ENCODE results near the gene PAPLN. TPM values are rescaled to one million over a fixed set of nuclear protein-coding genes. Genes with fewer than 3 reads are reported as not detected.

Gene PAPLN
- total and polyA plus RNA-seq, 2 of the 13 experiments (the other 11 are each of a cell fraction or from before 2014, with no cell fraction given) = not detected

GRCh38 chr14:73265721-73266046, 28.4 kb downstream of the PAPLN start:
- no peak for ATAC-seq
- no peak for FAIRE-seq
- BruUV-seq (replicated peaks) = no TSS peak
- H3K4me3 ChIP-seq (replicated peaks in 1 of 3; ENCODE audit: insufficient read depth in 1 of 3, low read depth in 2 of 3, low read length in 3 of 3) = no peak overlapping the region
- H3K9me3 ChIP-seq (ENCODE audit: low read length) = no peaks in the 10 kb centered on the region
- H3K9ac ChIP-seq (ENCODE audit: insufficient read depth, low read depth, low read length) = no peak overlapping the region
- H2AFZ ChIP-seq (ENCODE audit: low read length) = no peak overlapping the region
- DNase-seq (ENCODE audit: low spot score) = no peak
- ChIA-PET CTCF (ENCODE audit: low intra/inter-chr PET ratio, low total read pairs) (no interaction called here), POLR2A (no interaction called here)
- no peaks in the 10 kb centered on the region for H3K79me2 ChIP-seq (ENCODE audit: insufficient read depth, low read length)
- H3K36me3 ChIP-seq (replicated peaks in 1 of 2; ENCODE audit: control insufficient read depth in 1 of 2, insufficient read depth in 2 of 2, low read length in 2 of 2) = no peaks in the 10 kb centered on the region
- 85% methylated on average over 3 of the region's 3 CpGs for WGBS (ENCODE audit: low lambda C conversion rate)
- no peak overlapping the region for H3K4me2 ChIP-seq (ENCODE audit: low read depth, low read length)
- no peaks in the 10 kb centered on the region for H4K20me1 ChIP-seq (ENCODE audit: insufficient read depth, low read length)
- intact Hi-C loops (cut with micrococcal nuclease; ENCODE audit: unreplicated experiment) (no loop called here), in situ Hi-C loops (cut with HindIII; ENCODE audit: extremely low pct_ligation_motif_present, low pct_unique_long_range_greater_than_20kb) (loop anchor here (5.0 kb wide), 1 partner anchor 33 kb away; no protein-coding TSS in a partner anchor)
- H3K4me1 ChIP-seq (ENCODE audit: insufficient read depth, low read length) = peaks cover 43% of the 10 kb centered on the region
- peaks cover 2 to 30% of the 10 kb centered on the region in 2 experiments; a peak in 3 of 5 replicates for H3K27me3 ChIP-seq (ENCODE audit: control insufficient read depth in 1 of 2, insufficient read depth in 2 of 2, low read length in 2 of 2)
- TF ChIP-seq ZNF24 (IDR thresholded peaks at IDR 0.05) = no peak
- peak; percentile 43; the same call in 1 of the 2 replicates for TF ChIP-seq USF2 (IDR thresholded peaks at IDR 0.05; ENCODE audit: low read depth, low read length)
- no peak for TF ChIP-seq USF2 (CRISPR knock-in tag; IDR thresholded peaks at IDR 0.05; ENCODE audit: borderline replicate concordance)
- TF ChIP-seq RFX1 (IDR thresholded peaks at IDR 0.05) = no peak
- TF ChIP-seq RAD51 (IDR thresholded peaks at IDR 0.05; ENCODE audit: borderline replicate concordance) = peak; percentile 64
- H3K27ac ChIP-seq (ENCODE audit: extremely low read length, insufficient read depth, low read length) = no peak overlapping the region

- no peaks in the 10 kb centered on the region for H3K9me3 ChIP-seq (ENCODE audit: low read length)
- no peak overlapping the region for H3K4me2 ChIP-seq (ENCODE audit: low read depth, low read length)
- intact Hi-C loops (cut with micrococcal nuclease; ENCODE audit: unreplicated experiment) = no loop called here
- H2AFZ ChIP-seq (ENCODE audit: low read length) = no peak overlapping the region
- ATAC-seq (no peak), FAIRE-seq (no peak), DNase-seq (ENCODE audit: low spot score) (no peak)
- 46% methylated on average over 3 of the region's 7 CpGs for WGBS (ENCODE audit: low lambda C conversion rate)
- H3K4me3 ChIP-seq (replicated peaks in 1 of 3; ENCODE audit: insufficient read depth in 1 of 3, low read depth in 2 of 3, low read length in 3 of 3) = no peak overlapping the region
- CTCF ChIA-PET (ENCODE audit: low intra/inter-chr PET ratio, low total read pairs) = no interaction called here
- peaks cover 2 to 27% of the 10 kb centered on the region in 2 experiments; a peak in 3 of 5 replicates for H3K27me3 ChIP-seq (ENCODE audit: control insufficient read depth in 1 of 2, insufficient read depth in 2 of 2, low read length in 2 of 2)
- no peaks in the 10 kb centered on the region for H4K20me1 ChIP-seq (ENCODE audit: insufficient read depth, low read length)
- POLR2A ChIA-PET = no interaction called here
- no peaks in the 10 kb centered on the region for H3K36me3 ChIP-seq (replicated peaks in 1 of 2; ENCODE audit: control insufficient read depth in 1 of 2, insufficient read depth in 2 of 2, low read length in 2 of 2)
- no TSS peak for BruUV-seq (replicated peaks)
- peaks cover 37% of the 10 kb centered on the region for H3K4me1 ChIP-seq (ENCODE audit: insufficient read depth, low read length)
- no peak overlapping the region for H3K9ac ChIP-seq (ENCODE audit: insufficient read depth, low read depth, low read length)
- in situ Hi-C loops (cut with HindIII; ENCODE audit: extremely low pct_ligation_motif_present, low pct_unique_long_range_greater_than_20kb) = loop anchor here (5.0 kb wide), 1 partner anchor 34 kb away; no protein-coding TSS in a partner anchor
- no peaks in the 10 kb centered on the region for H3K79me2 ChIP-seq (ENCODE audit: insufficient read depth, low read length)
- H3K27ac ChIP-seq (ENCODE audit: extremely low read length, insufficient read depth, low read length) = no peak overlapping the region
- no peak for TF ChIP-seq SRSF9 (IDR thresholded peaks at IDR 0.05; ENCODE audit: borderline replicate concordance, insufficient read depth, low read depth, low read length, poor library complexity, severe bottlenecking)
- no peak for TF ChIP-seq ZNF232 (CRISPR knock-in tag; IDR thresholded peaks at IDR 0.05; ENCODE audit: borderline replicate concordance)
- TF ChIP-seq AHDC1 (CRISPR knock-in tag; IDR thresholded peaks at IDR 0.05; ENCODE audit: borderline replicate concordance) = no peak
- TF ChIP-seq MED1 (CRISPR knock-in tag; IDR thresholded peaks at IDR 0.05) = no peak
- TF ChIP-seq CREB3 (CRISPR knock-in tag; IDR thresholded peaks at IDR 0.05) = no peak
Measured at GRCh38 chr14:73266317-73266716, 29.0 kb downstream of the PAPLN start.
